Karpas-422 (cell line): ENCODE data around the gene GKAP1. TPM values are rescaled to one million over a fixed set of nuclear protein-coding genes. Genes with fewer than 3 reads are reported as not detected.
"Not testable (repeated sequence)": the region's sequence is repeated elsewhere in the genome, so short reads cannot be mapped to it uniquely, and the experiment has no call there.

Experiments
- DNase-seq: peaks from one replicate; pipeline ENCODE4 v3.0.0-alpha.2; 2015
- H2AFZ ChIP-seq: fragments of 200-600 bp; sonication (generic); 2 replicates; pipeline ENCODE4 v1.6.1; 2014; ENCODE audit warnings: antibody characterized with exemption, low read length, mixed read lengths
- H3K27ac ChIP-seq: fragments of 200-600 bp; sonication (generic); 2 replicates; pipeline ENCODE4 v1.5.1; 2014; ENCODE audit warnings: mild to moderate bottlenecking, low read length, moderate library complexity
- H3K27me3 ChIP-seq: fragments of 200-600 bp; sonication (generic); 2 replicates; pipeline ENCODE4 v1.6.1; 2014; ENCODE audit warnings: low read length, mixed read lengths
- H3K36me3 ChIP-seq: fragments of 200-600 bp; sonication (generic); 2 replicates; pipeline ENCODE4 v1.6.1; 2014; ENCODE audit warnings: low read length, mixed read lengths; ENCODE audit not compliant: insufficient read depth
- H3K4me1 ChIP-seq: fragments of 200-600 bp; sonication (generic); 2 replicates; pipeline ENCODE4 v1.6.1; 2014; ENCODE audit warnings: mild to moderate bottlenecking, low read length, mixed read lengths
- H3K4me2 ChIP-seq: fragments of 200-600 bp; sonication (generic); 2 replicates; pipeline ENCODE4 v1.6.1; 2014; ENCODE audit warnings: low read length, low read depth, mild to moderate bottlenecking; ENCODE audit not compliant: poor library complexity, severe bottlenecking
- H3K4me3 ChIP-seq: fragments of 200-600 bp; sonication (generic); 2 replicates; pipeline ENCODE4 v1.5.1; 2014; ENCODE audit warnings: mild to moderate bottlenecking, antibody characterized with exemption, low read length, mixed read lengths
- H3K79me2 ChIP-seq: fragments of 200-600 bp; sonication (generic); 2 replicates; pipeline ENCODE4 v1.6.1; 2014; ENCODE audit warnings: mild to moderate bottlenecking, low read length, mixed read lengths
- H3K9ac ChIP-seq: fragments of 200-600 bp; sonication (generic); 2 replicates; pipeline ENCODE4 v1.6.0; 2014; ENCODE audit warnings: low read length
- H3K9me2 ChIP-seq: fragments of 200-600 bp; sonication (generic), shearing (Covaris generic); replicated peaks from 2 replicates; pipeline ENCODE4 v1.6.0; 2014; ENCODE audit warnings: mild to moderate bottlenecking, low read length, moderate library complexity; ENCODE audit not compliant: insufficient read depth
- H3K9me3 ChIP-seq: fragments of 300-700, 200-600 bp; sonication (generic); 2 replicates; pipeline ENCODE4 v1.6.1; 2014; ENCODE audit warnings: low read length, mixed read lengths
- H4K20me1 ChIP-seq: fragments of 200-600 bp; sonication (generic); 2 replicates; pipeline ENCODE4 v1.6.1; 2014; ENCODE audit warnings: mild to moderate bottlenecking, antibody characterized with exemption, low read length, low read depth; ENCODE audit not compliant: insufficient read depth
- total RNA-seq: library from RNA; depleted of rRNA; stranded (reverse); fragments of >200 nt; shearing (Covaris generic); gene quantifications from 2 replicates; pipeline ENCODE4 v1.2.3, GENCODE V29; 2014; ENCODE audit warnings: low replicate concordance

GKAP1 gene
- total RNA-seq, 1 experiment from 2014 or later = 13.4 TPM

DNA sequence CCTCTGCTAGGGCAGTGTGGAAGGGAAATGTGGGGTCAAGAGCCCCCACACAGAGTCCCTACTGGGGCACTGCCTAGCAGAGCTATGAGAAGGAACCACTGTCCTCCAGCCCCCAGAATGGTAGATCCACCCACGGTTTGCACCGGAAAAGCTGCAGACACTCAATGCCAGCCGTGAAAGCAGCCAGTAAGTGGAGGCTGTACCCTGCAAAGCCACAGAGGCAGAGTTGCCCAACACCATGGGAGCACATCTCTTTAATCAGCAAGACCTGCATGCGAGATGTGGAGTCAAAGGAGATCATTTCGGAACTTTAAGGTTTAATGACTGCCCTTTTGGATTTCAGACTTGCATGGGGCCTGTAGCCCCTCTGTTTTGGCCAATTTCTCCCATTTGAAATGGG, 52.2 kb downstream of the GKAP1 start:
- Histone ChIP-seq H3K27me3 (no peaks in the 10 kb centered on the region), H3K79me2 (no peaks in the 10 kb centered on the region), H3K9me3 (no peaks in the 10 kb centered on the region), H2AFZ (no peak overlapping the region), H3K4me3 (no peak overlapping the region), H3K36me3 (no peaks in the 10 kb centered on the region), H3K4me2 (no peak overlapping the region), H3K9me2 (no peaks in the 10 kb centered on the region), H3K4me1 (no peaks in the 10 kb centered on the region), H3K9ac (no peak overlapping the region), H3K27ac (no peak overlapping the region), H4K20me1 (no peaks in the 10 kb centered on the region)
- no peak for DNase-seq

DNA sequence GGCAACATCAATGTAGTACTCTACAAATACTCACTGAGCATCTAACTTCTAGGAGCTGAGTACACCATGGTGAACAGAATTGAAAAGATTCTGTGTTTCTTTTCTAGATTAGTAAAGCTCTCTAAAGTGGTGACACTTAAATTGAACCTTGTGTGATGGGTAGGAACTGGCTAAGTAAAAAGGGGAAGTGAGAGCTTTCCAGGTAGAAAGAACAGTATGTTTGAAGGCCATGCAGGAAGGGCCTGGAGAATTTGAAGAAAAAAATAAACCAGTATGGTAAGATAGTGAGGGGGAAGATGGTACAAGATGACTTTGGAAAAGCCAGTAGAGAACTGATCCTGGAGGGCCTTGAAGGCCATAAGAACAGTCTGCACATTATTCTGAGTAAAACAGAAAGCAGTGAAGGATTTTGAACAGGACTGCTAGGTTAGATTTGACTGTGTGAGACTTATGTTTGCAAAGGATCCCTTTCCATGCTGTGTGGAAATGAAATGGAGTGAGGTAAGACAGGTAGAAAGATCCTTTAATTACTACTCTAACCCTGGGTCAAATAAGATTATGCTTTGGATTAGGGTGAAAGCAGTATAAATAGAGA, 63.1 kb downstream of the GKAP1 start:
- H3K9me2 ChIP-seq = no peaks in the 10 kb centered on the region
- no peak overlapping the region for H3K4me3 ChIP-seq
- no peaks in the 10 kb centered on the region for H3K36me3 ChIP-seq
- no peaks in the 10 kb centered on the region for H4K20me1 ChIP-seq
- no peak overlapping the region for H2AFZ ChIP-seq
- DNase-seq = peak; percentile 50
- H3K9me3 ChIP-seq = no peaks in the 10 kb centered on the region
- no peak overlapping the region for H3K27ac ChIP-seq
- H3K9ac ChIP-seq = no peak overlapping the region
- no peak overlapping the region for H3K4me2 ChIP-seq
- no peaks in the 10 kb centered on the region for H3K79me2 ChIP-seq
- no peaks in the 10 kb centered on the region for H3K27me3 ChIP-seq
- peaks cover 9% of the 10 kb centered on the region for H3K4me1 ChIP-seq

DNA sequence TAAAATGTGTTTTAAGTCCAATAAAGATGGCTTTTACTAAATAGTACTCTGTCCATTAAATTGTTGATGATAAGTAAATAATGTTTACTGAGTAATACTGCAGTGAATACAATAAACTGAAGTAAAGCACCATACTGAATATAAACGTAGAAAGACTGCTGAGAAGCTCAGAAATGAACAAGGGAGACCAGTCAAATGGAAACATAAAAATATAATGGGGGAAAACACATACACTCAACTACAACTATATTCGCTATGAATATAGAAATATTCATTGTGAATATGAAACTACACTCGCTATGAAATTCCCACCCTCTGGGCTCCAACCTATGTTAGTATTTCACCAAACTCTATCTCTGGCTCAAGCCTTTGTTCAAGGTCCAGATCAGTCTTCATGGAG, 67.9 kb downstream of the GKAP1 start:
- no peaks in the 10 kb centered on the region for H3K9me3 ChIP-seq
- no peak overlapping the region for H3K9ac ChIP-seq
- H3K4me3 ChIP-seq = no peak overlapping the region
- H3K27ac ChIP-seq = no peak overlapping the region
- no peak overlapping the region for H3K4me2 ChIP-seq
- peaks cover 9% of the 10 kb centered on the region for H3K4me1 ChIP-seq
- H3K36me3 ChIP-seq = no peaks in the 10 kb centered on the region
- H3K79me2 ChIP-seq = no peaks in the 10 kb centered on the region
- H3K9me2 ChIP-seq = no peaks in the 10 kb centered on the region
- H3K27me3 ChIP-seq = no peaks in the 10 kb centered on the region
- no peak overlapping the region for H2AFZ ChIP-seq
- DNase-seq = no peak
- no peaks in the 10 kb centered on the region for H4K20me1 ChIP-seq

DNA sequence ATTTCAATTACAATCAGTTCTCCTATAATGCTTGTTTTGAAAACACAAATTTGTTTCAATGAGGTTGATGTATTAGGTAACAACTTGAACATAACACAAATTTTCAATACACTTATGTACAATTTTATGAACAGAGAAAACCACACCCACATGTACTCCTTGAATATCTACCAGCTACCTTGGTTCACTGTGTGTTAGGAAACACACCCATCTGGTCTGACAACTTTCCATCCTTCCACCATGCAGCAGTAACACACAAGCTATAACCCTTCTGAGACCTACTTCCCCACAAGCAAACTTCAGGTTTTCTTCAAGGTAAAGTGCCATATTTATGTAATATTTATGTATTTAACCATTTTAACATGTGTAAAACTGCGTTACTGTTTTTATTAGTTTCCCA, 73.4 kb downstream of the GKAP1 start:
- no peak overlapping the region for H3K9ac ChIP-seq
- H3K9me3 ChIP-seq = no peaks in the 10 kb centered on the region
- H2AFZ ChIP-seq = no peak overlapping the region
- no peaks in the 10 kb centered on the region for H3K4me1 ChIP-seq
- H3K4me3 ChIP-seq = no peak overlapping the region
- no peak overlapping the region for H3K27ac ChIP-seq
- H3K27me3 ChIP-seq = no peaks in the 10 kb centered on the region
- H3K79me2 ChIP-seq = no peaks in the 10 kb centered on the region
- H3K36me3 ChIP-seq = no peaks in the 10 kb centered on the region
- H3K9me2 ChIP-seq = no peaks in the 10 kb centered on the region
- H3K4me2 ChIP-seq = no peak overlapping the region
- no peak for DNase-seq
- H4K20me1 ChIP-seq = no peaks in the 10 kb centered on the region

DNA sequence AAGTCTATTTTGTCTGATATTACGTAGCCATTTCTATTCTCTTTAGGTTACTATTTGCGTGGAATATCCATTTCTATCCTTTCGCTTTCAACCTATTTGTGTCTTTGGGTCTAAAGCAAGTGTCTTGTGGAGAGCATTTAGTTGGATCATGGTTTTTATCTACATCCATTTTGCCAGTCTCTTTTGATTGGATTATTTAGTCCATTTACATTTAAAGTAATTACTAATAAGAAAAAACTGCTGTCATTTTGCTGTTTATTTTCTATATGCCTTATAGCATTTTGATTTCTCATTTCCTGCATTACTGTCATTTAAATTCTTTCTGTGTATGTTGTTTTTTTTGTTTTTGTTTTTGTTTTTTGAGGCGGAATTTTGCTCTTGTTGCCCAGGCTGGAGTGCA, 83.8 kb downstream of the GKAP1 start:
- no peak overlapping the region for H3K4me2 ChIP-seq
- DNase-seq = no peak
- no peaks in the 10 kb centered on the region for H3K9me3 ChIP-seq
- H4K20me1 ChIP-seq = no peaks in the 10 kb centered on the region
- H3K79me2 ChIP-seq = no peaks in the 10 kb centered on the region
- no peak overlapping the region for H3K4me3 ChIP-seq
- H3K36me3 ChIP-seq = no peaks in the 10 kb centered on the region
- no peak overlapping the region for H2AFZ ChIP-seq
- no peak overlapping the region for H3K27ac ChIP-seq
- H3K27me3 ChIP-seq = no peaks in the 10 kb centered on the region
- H3K9me2 ChIP-seq = no peaks in the 10 kb centered on the region
- H3K4me1 ChIP-seq = peaks cover 9% of the 10 kb centered on the region
- no peak overlapping the region for H3K9ac ChIP-seq

DNA sequence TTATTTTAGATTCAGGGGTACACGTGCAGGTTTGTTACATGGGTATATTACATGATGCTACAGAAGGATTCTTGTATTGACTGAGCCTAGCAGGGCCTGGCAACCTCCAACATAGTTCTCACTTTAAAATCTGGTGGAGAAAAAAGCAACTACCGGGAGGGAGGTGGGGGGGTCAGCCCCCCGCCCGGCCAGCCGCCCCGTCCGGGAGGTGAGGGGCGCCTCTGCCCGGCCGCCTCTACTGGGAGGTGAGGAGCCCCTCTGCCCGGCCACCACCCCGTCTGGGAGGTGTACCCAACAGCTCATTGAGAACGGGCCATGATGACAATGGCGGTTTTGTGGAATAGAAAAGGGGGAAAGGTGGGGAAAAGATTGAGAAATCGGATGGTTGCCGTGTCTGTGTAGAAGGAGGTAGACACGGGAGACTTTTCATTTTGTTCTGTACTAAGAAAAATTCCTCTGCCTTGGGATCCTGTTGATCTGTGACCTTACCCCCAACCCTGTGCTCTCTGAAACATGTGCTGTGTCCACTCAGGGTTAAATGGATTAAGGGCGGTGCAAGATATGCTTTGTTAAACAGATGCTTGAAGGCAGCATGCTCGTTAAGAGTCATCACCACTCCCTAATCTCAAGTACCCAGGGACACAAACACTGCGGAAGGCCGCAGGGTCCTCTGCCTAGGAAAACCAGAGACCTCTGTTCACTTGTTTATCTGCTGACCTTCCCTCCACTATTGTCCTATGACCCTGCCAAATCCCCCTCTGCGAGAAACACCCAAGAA, 88.8 kb downstream of the GKAP1 start:
- H2AFZ ChIP-seq, H3K4me3 ChIP-seq, H3K27ac ChIP-seq, H3K9me2 ChIP-seq, H3K79me2 ChIP-seq, H3K9ac ChIP-seq, DNase-seq, H4K20me1 ChIP-seq, H3K9me3 ChIP-seq, H3K4me1 ChIP-seq, H3K36me3 ChIP-seq, H3K4me2 ChIP-seq, H3K27me3 ChIP-seq: not testable (repeated sequence)

DNA sequence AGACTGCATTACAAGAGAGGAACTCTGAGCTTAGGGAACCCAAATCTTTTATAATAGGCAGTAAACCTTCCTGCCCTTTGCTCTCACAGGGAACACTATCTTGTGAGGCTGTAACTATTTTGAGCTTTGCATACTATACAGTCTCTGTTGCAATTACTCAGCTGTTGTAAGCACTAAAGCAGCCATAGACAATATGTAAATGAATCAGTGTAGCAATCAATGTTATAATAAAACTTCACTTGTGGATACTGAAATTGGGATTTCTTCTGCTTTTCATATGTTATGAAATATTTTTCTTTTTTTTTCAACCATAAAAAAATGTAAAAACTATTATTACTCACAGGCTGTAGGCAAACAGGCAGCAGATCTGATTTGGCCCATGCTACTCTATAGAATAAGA, 93.1 kb downstream of the GKAP1 start:
- H4K20me1 ChIP-seq = no peaks in the 10 kb centered on the region
- H3K27ac ChIP-seq = no peak overlapping the region
- H3K4me1 ChIP-seq = peaks cover under 1% of the 10 kb centered on the region
- H3K9ac ChIP-seq = no peak overlapping the region
- no peak overlapping the region for H2AFZ ChIP-seq
- DNase-seq = no peak
- no peaks in the 10 kb centered on the region for H3K36me3 ChIP-seq
- H3K79me2 ChIP-seq = no peaks in the 10 kb centered on the region
- H3K27me3 ChIP-seq = no peaks in the 10 kb centered on the region
- peaks cover 5% of the 10 kb centered on the region for H3K9me3 ChIP-seq
- no peaks in the 10 kb centered on the region for H3K9me2 ChIP-seq
- no peak overlapping the region for H3K4me3 ChIP-seq
- no peak overlapping the region for H3K4me2 ChIP-seq

DNA sequence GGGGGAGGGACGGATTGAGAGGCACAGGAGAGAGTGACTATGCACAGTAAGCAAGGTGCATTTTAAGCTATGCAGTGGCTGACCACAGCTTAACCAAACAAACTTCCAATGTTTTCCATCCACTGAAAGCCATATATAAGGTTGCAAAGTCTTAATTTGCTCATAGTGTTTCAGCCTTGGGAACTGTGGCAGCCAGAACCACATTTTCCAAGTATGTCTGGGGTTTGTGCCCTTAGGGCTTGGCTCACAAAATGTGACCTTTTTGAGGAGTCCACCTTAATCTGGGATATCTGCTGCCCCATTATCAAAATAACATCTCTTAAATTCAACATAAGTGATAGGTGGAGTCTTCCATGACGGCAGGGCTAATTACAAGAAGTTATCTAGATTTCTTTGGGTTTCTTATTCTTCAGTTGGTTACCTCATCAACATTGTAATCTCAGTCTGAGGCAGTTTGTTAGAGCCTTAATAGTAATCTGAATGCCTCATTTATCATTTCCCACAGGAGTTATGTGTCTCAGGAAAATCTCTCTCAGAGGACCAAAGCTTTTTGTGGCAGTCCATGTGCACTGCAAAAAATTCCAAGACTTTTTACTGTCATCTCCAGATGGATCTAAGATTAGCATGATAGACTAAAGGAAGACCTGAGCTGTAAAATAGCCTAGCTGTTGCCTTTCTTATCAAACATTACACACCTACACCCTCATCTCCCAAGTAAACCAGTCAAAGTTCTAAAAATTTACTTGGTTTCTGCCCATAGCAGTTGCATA, 94.7 kb downstream of the GKAP1 start:
- no peak overlapping the region for H3K9ac ChIP-seq
- peaks cover 5% of the 10 kb centered on the region for H3K9me3 ChIP-seq
- H3K27me3 ChIP-seq = no peaks in the 10 kb centered on the region
- no peaks in the 10 kb centered on the region for H3K9me2 ChIP-seq
- no peak overlapping the region for H3K27ac ChIP-seq
- H3K36me3 ChIP-seq = no peaks in the 10 kb centered on the region
- H3K4me3 ChIP-seq = no peak overlapping the region
- no peaks in the 10 kb centered on the region for H3K79me2 ChIP-seq
- no peak for DNase-seq
- no peaks in the 10 kb centered on the region for H3K4me1 ChIP-seq
- no peak overlapping the region for H2AFZ ChIP-seq
- no peak overlapping the region for H3K4me2 ChIP-seq
- no peaks in the 10 kb centered on the region for H4K20me1 ChIP-seq
